ENCODE measurements around the gene MPST.

The MPST gene

DNA sequence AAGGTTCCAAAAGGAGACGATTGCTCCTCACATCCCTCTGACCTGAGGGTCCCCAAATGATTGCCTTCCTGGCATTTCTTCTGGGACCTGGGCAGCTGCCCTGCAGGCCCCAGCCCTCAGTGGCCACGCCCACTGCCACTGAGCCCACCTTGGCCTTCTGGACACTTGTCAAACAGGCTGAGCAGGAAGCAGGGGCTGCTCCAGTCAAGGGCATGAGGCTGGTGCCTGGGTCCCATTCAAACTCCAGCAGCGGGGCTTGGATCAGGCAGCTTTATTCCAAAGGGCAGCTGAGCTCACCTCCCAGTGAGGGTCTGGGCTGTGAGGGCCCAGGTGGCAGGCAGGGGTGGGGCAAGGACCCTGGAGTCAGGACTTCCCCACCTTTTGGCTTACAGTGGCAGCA, 45.6 kb downstream of the MPST start:
- TF ChIP-seq POLR2A (IDR thresholded peaks at IDR 0.05; ENCODE audit: extremely low read depth, insufficient read length) (no peak), MAX (IDR thresholded peaks at IDR 0.05; ENCODE audit: low read depth, low read length) (no peak), MYC (IDR thresholded peaks at IDR 0.05; ENCODE audit: low read depth, low read length) (no peak)
- TF ChIP-seq, protein P1, sequence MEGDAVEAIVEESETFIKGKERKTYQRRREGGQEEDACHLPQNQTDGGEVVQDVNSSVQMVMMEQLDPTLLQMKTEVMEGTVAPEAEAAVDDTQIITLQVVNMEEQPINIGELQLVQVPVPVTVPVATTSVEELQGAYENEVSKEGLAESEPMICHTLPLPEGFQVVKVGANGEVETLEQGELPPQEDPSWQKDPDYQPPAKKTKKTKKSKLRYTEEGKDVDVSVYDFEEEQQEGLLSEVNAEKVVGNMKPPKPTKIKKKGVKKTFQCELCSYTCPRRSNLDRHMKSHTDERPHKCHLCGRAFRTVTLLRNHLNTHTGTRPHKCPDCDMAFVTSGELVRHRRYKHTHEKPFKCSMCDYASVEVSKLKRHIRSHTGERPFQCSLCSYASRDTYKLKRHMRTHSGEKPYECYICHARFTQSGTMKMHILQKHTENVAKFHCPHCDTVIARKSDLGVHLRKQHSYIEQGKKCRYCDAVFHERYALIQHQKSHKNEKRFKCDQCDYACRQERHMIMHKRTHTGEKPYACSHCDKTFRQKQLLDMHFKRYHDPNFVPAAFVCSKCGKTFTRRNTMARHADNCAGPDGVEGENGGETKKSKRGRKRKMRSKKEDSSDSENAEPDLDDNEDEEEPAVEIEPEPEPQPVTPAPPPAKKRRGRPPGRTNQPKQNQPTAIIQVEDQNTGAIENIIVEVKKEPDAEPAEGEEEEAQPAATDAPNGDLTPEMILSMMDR (IDR thresholded peaks at IDR 0.05; ENCODE audit: low read depth, low read length) = no peak
- DNase-seq (ENCODE audit: low read depth) = no peak
- no peak overlapping the region for H3K4me3 ChIP-seq (ENCODE audit: low read depth, low read length)

GRCh38 chr22:37065961-37066360, 46.4 kb downstream of the MPST start:
- no peak for DNase-seq (ENCODE audit: low read depth)
- H3K4me3 ChIP-seq (ENCODE audit: low read depth, low read length) = no peak overlapping the region
- TF ChIP-seq POLR2A (IDR thresholded peaks at IDR 0.05; ENCODE audit: extremely low read depth, insufficient read length) (no peak), MAX (IDR thresholded peaks at IDR 0.05; ENCODE audit: low read depth, low read length) (no peak), MYC (IDR thresholded peaks at IDR 0.05; ENCODE audit: low read depth, low read length) (no peak)
- TF ChIP-seq, protein P1 (IDR thresholded peaks at IDR 0.05; ENCODE audit: low read depth, low read length) = no peak

DNA sequence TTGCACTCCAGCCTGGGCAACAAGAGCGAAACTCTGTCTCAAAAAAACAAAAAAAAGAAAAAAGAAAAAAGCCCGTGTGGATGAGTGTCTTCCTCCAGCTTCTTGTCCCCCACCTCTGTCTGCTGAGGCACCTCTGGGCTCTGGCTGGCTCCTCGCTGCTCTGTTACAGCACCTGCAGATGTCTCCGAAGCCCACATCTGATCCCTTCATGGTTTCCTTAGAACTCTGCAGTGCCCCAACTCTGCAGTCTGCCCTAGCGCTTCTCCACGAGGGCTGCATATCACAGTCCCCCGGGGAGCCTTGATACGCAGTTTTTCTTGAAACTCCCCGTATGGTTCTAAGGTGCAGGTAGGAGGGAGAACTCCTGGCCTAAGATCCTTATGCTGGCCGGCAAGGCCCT, 47.9 kb downstream of the MPST start:
- no peak overlapping the region for H3K4me3 ChIP-seq (ENCODE audit: low read depth, low read length)
- TF ChIP-seq, protein P1 (IDR thresholded peaks at IDR 0.05; ENCODE audit: low read depth, low read length) = no peak
- TF ChIP-seq MYC (IDR thresholded peaks at IDR 0.05; ENCODE audit: low read depth, low read length) (no peak), MAX (IDR thresholded peaks at IDR 0.05; ENCODE audit: low read depth, low read length) (no peak), POLR2A (IDR thresholded peaks at IDR 0.05; ENCODE audit: extremely low read depth, insufficient read length) (no peak)
- DNase-seq (ENCODE audit: low read depth) = no peak

DNA sequence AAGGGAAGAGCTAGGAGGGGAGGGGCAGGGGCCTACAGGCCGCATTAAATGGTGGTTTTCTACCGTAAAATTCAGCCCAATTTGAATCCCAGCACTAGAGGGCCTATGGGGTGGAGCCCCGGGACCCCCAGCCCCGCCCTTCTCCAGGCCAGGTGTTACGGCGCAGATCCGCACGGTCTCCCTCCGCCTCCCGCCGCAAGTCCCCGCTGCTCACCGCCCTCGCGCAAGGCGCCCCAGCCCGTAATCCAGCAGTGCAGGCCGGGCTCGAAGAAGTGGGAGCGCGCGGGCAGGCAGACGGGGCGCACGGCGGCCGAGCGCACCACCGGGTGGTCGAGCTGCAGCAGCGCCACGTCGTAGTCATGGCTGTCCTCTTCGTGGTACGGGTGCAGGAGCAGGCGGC, 49.3 kb downstream of the MPST start:
- no peak for DNase-seq (ENCODE audit: low read depth)
- H3K4me3 ChIP-seq (ENCODE audit: low read depth, low read length) = no peak overlapping the region
- no peak for TF ChIP-seq MYC (IDR thresholded peaks at IDR 0.05; ENCODE audit: low read depth, low read length)
- TF ChIP-seq, protein P1 (IDR thresholded peaks at IDR 0.05; ENCODE audit: low read depth, low read length) = no peak
- TF ChIP-seq POLR2A (IDR thresholded peaks at IDR 0.05; ENCODE audit: extremely low read depth, insufficient read length) = no peak
- TF ChIP-seq MAX (IDR thresholded peaks at IDR 0.05; ENCODE audit: low read depth, low read length) = no peak

DNA sequence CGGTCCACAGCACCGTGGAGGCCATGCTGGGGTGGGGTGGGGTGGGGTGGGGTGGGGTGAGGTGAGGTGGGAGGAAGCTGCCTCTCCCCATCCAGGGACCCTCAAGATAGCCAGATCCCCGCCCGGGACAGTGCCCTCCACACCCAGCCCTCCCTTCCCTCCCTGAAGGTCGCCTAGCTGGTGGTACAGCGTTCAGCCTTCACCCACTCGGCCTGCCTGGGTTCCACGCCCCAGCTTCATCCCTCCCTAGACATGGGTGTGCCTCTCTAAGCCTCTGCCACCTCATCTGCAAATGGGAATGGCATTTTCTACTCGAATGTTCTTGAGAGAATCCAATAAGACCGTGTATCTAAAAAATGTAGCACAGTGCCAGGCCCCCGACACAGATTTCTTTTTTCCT, 49.8 kb downstream of the MPST start:
- TF ChIP-seq MAX (IDR thresholded peaks at IDR 0.05; ENCODE audit: low read depth, low read length) (no peak), POLR2A (IDR thresholded peaks at IDR 0.05; ENCODE audit: extremely low read depth, insufficient read length) (no peak), MYC (IDR thresholded peaks at IDR 0.05; ENCODE audit: low read depth, low read length) (no peak)
- TF ChIP-seq, protein P1 (IDR thresholded peaks at IDR 0.05; ENCODE audit: low read depth, low read length) = no peak
- H3K4me3 ChIP-seq (ENCODE audit: low read depth, low read length) = no peak overlapping the region
- no peak for DNase-seq (ENCODE audit: low read depth)

GRCh38 chr22:37069719-37070118, 50.2 kb downstream of the MPST start:
- no peak for DNase-seq (ENCODE audit: low read depth)
- no peak overlapping the region for H3K4me3 ChIP-seq (ENCODE audit: low read depth, low read length)
- no peak for TF ChIP-seq MYC (IDR thresholded peaks at IDR 0.05; ENCODE audit: low read depth, low read length)
- TF ChIP-seq, protein P1 (IDR thresholded peaks at IDR 0.05; ENCODE audit: low read depth, low read length) = no peak
- no peak for TF ChIP-seq POLR2A (IDR thresholded peaks at IDR 0.05; ENCODE audit: extremely low read depth, insufficient read length)
- no peak for TF ChIP-seq MAX (IDR thresholded peaks at IDR 0.05; ENCODE audit: low read depth, low read length)

Data from NB4 (cell line).